WERI-Rb-1 (cell line): ENCODE results near the gene NDST4.

Experiments
- DNase-seq: peaks from one replicate; pipeline ENCODE4 v3.0.0-alpha.2; 2020
- H3K27ac ChIP-seq: fragments of 250-450 bp; sonication (Bioruptor Pico); 2 replicates; pipeline ENCODE4 v1.5.1; 2020; ENCODE audit warnings: mild to moderate bottlenecking, moderate library complexity
- H3K27me3 ChIP-seq: fragments of 250-450 bp; sonication (Bioruptor Pico); 2 replicates; pipeline ENCODE4 v1.5.1; 2021; ENCODE audit warnings: mild to moderate bottlenecking, low read depth, moderate library complexity; ENCODE audit not compliant: insufficient read depth, severe bottlenecking
- H3K36me3 ChIP-seq: fragments of 250-450 bp; sonication (Bioruptor Pico); 2 replicates; pipeline ENCODE4 v1.5.1; 2020; ENCODE audit warnings: mild to moderate bottlenecking, moderate library complexity
- H3K4me3 ChIP-seq: 2 replicates; pipeline ENCODE4 v1.5.1; 2011; ENCODE audit warnings: low read depth, mild to moderate bottlenecking, control low read depth, low read length
- H3K9me3 ChIP-seq: fragments of 250-450 bp; sonication (Bioruptor Pico); 2 replicates; pipeline ENCODE4 v1.5.1; 2021; ENCODE audit warnings: mild to moderate bottlenecking, moderate library complexity; ENCODE audit not compliant: severe bottlenecking
- CTCF ChIP-seq: IDR thresholded peaks from 2 replicates; pipeline ENCODE4 v1.5.1; 2011; ENCODE audit warnings: low read depth, mild to moderate bottlenecking, control low read depth, inconsistent platforms, low read length

The NDST4 gene

GRCh38 chr4:114830628-114831027 lies 282.8 kb downstream of the NDST4 start:
- no peaks in the 10 kb centered on the region for H3K36me3 ChIP-seq
- DNase-seq: no peak
- no peaks in the 10 kb centered on the region for H3K9me3 ChIP-seq
- H3K4me3 ChIP-seq: no peak overlapping the region
- H3K27me3 ChIP-seq: no peaks in the 10 kb centered on the region
- TF ChIP-seq CTCF: no peak
- H3K27ac ChIP-seq: no peak overlapping the region

GRCh38 chr4:114827651-114828050 lies 285.8 kb downstream of the NDST4 start:
- Histone ChIP-seq H3K27me3 (no peaks in the 10 kb centered on the region), H3K4me3 (no peak overlapping the region), H3K27ac (no peak overlapping the region), H3K36me3 (no peaks in the 10 kb centered on the region), H3K9me3 (no peaks in the 10 kb centered on the region)
- TF ChIP-seq CTCF: no peak
- DNase-seq: no peak

- Histone ChIP-seq H3K27me3 (no peaks in the 10 kb centered on the region), H3K9me3 (no peaks in the 10 kb centered on the region), H3K4me3 (no peak overlapping the region), H3K36me3 (no peaks in the 10 kb centered on the region), H3K27ac (no peak overlapping the region)
- TF ChIP-seq CTCF: no peak
- no peak for DNase-seq
Measured at GRCh38 chr4:114815760-114816159, 297.7 kb downstream of the NDST4 start.

- Histone ChIP-seq H3K27ac (no peak overlapping the region), H3K36me3 (no peaks in the 10 kb centered on the region), H3K4me3 (no peak overlapping the region), H3K27me3 (no peaks in the 10 kb centered on the region), H3K9me3 (no peaks in the 10 kb centered on the region)
- DNase-seq: no peak
- no peak for TF ChIP-seq CTCF
Measured at GRCh38 chr4:114813961-114814360, 299.5 kb downstream of the NDST4 start.

GRCh38 chr4:114811564-114812301 lies 301.7 kb downstream of the NDST4 start:
- no peak for TF ChIP-seq CTCF
- Histone ChIP-seq H3K9me3 (no peaks in the 10 kb centered on the region), H3K27me3 (no peaks in the 10 kb centered on the region), H3K4me3 (no peak overlapping the region), H3K36me3 (no peaks in the 10 kb centered on the region), H3K27ac (no peak overlapping the region)
- no peak for DNase-seq
